Mononuclear cell (primary cell): Measurements from ENCODE around the gene ARID3A. TPM values are rescaled to one million over a fixed set of nuclear protein-coding genes. Genes with fewer than 3 reads are reported as not detected.

Experiments used
- H3K27me3 ChIP-seq: 2 replicates; pipeline ENCODE4 v1.6.0; 2011; ENCODE audit warnings: low read length, control low read depth; ENCODE audit not compliant: insufficient read depth
- H3K4me1 ChIP-seq: 2 replicates; pipeline ENCODE4 v1.5.1; 2011; ENCODE audit warnings: mild to moderate bottlenecking, low read length, control low read depth; ENCODE audit not compliant: insufficient read depth
- H3K4me3 ChIP-seq: 2 replicates; pipeline ENCODE4 v1.5.1; 2011; ENCODE audit warnings: mild to moderate bottlenecking, low read length, moderate library complexity
- H3K9me3 ChIP-seq: 2 replicates; pipeline ENCODE4 v1.5.1; 2011; ENCODE audit warnings: low read depth, mild to moderate bottlenecking, control low read depth, low read length
- total RNA-seq: library from RNA; depleted of rRNA; stranded (reverse); fragments of >200 nt; gene quantifications from one replicate; pipeline ENCODE4 v1.2.3, GENCODE V29; 2012

Gene ARID3A
- total RNA-seq, 1 donor, result 8.0 TPM

DNA sequence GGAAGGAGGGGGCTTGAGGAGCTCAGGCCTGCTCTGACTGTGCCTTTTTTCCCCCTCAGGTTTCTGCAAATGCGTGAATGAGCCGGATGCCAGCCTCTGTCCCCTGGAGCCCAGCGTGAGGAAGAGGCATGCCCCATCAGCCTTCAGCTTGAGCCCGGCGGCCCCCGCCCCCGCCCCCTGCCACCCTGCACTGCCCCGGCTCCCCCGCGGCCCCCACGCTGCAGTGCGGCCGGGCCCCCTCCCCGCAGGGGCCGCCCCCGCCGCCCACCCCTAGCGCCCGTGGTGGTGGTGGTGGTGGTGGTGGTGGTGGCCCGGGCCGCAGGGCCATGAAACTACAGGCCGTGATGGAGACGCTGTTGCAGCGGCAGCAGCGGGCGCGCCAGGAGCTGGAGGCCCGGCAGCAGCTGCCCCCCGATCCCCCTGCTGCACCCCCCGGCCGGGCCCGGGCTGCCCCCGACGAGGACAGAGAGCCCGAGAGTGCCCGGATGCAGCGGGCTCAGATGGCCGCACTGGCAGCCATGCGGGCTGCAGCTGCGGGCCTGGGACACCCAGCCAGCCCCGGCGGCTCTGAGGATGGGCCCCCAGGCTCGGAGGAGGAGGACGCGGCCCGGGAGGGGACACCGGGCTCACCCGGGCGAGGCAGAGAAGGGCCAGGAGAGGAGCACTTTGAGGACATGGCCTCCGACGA lies 3.5 kb downstream of the ARID3A start:
- H3K4me3 ChIP-seq, result no peak overlapping the region
- no peaks in the 10 kb centered on the region for H3K9me3 ChIP-seq
- H3K4me1 ChIP-seq, result peaks cover 48% of the 10 kb centered on the region
- H3K27me3 ChIP-seq, result no peaks in the 10 kb centered on the region

DNA sequence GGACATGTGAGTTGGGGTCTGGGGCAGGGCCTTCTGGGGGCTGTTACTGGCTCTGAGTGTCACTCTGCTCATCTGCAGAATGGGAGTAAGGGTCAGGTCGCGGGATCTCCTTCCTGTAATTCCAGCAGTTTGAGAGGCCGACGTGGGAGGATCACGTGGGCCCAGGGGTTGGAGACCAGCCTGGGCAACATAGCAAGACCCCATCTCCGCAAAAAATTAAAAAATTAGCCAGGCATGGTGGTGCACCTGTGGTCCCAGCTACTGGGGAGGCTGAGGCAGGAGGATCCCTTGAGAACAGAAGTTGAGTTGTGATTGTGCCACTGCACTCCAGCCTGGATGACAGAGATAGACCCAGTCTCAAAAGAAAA lies 4.0 kb downstream of the ARID3A start:
- H3K27me3 ChIP-seq, result no peaks in the 10 kb centered on the region
- no peak overlapping the region for H3K4me3 ChIP-seq
- H3K4me1 ChIP-seq, result peaks cover 48% of the 10 kb centered on the region
- no peaks in the 10 kb centered on the region for H3K9me3 ChIP-seq

DNA sequence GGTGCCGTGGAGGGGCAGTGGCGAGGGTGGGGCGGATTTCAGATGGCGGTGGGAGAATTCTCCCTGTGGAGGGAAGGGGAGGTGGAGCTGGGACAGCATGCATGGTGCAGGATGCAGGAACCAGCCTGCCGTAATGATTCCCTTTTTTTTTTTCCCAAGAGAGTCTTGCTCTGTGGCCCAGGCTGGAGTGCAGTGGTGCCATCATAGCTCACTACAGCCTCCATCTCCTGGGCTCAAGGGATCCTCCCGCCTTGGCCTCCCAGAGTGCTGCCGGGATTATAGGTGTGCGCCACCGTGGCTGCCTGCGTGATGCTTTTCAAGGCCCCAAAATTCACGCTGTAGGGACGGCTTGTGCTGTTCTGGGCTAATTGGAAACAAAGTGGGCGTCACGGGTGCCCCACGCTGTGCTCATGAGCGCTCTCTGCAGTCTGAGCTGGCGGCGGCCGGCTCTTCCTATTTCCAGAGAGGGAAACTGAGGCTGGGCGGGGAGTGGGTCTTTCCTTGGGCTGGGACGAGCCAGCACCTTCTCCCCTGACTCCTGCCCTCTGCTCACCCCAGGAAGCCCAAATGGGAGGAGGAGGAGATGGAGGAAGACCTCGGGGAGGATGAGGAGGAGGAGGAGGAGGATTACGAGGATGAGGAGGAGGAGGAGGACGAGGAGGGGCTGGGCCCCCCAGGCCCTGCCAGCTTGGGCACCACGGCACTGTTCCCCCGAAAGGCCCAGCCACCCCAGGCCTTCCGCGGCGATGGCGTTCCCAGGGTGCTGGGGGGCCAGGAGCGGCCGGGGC lies 6.2 kb downstream of the ARID3A start:
- Histone ChIP-seq H3K4me3 (no peak overlapping the region), H3K4me1 (peaks cover 52% of the 10 kb centered on the region), H3K27me3 (no peaks in the 10 kb centered on the region), H3K9me3 (no peaks in the 10 kb centered on the region)

DNA sequence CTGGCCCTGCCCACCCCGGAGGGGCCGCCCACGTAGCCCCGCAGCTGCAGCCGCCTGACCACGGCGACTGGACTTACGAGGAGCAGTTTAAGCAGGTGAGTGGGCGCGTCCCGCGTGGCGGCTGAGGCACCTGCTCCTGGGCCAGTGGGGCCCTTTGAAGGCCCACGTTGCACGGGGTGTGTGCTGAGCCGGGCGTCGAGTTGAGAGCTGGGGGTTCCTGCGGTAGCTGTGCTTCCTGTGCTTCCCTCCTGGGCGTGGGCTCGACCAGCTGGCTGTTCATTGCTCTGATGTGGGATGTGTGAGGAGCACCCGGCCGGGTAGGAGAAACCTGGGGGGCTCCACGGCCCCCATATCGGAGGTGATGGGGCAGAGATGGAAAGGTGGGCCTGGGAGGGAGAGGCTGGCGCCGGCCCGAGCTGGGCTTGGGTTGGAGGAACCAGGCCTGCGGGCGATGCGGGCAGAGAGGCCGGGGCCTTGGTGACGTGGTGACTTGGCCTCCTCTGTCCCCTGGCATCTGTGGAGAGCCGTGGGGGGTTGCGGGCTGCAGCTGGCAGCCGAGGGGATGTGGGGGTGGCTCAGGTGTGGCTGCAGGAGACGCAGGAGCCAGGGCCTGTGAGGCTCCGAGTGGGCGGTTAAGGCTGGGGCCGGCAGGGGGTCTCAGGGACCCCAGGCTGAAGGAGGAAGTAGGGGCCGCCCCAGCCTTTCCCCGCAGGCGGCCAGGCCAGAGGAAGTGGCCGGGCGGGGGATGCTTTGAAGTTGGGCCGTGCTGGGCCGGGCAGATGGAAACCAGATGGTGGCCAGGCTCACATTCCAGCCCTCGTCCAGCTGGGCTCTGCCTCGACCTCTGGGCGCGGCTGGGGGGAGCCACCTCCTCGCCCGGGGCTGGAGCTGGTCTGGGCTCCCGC lies 7.1 kb downstream of the ARID3A start:
- H3K4me1 ChIP-seq, result peaks cover 53% of the 10 kb centered on the region
- no peaks in the 10 kb centered on the region for H3K9me3 ChIP-seq
- no peaks in the 10 kb centered on the region for H3K27me3 ChIP-seq
- H3K4me3 ChIP-seq, result no peak overlapping the region

DNA sequence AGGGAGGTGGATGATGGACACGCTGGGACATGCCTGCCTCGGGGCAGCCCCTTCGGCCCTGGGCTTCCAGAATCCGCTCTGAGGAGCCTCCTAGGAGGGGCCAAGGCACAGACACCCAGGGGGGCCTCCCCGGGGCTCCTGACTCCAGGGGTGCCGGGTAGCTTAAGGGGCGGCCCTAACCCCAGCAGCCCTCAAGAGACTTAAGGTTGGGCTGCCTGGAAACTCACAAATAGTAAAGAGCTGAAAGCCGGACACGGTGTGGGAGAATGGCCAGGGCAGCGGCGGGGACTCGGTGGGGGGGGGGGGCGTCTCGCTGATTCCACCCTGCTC lies 7.7 kb downstream of the ARID3A start:
- Histone ChIP-seq H3K9me3 (no peaks in the 10 kb centered on the region), H3K4me1 (peaks cover 52% of the 10 kb centered on the region), H3K27me3 (no peaks in the 10 kb centered on the region), H3K4me3 (no peak overlapping the region)

DNA sequence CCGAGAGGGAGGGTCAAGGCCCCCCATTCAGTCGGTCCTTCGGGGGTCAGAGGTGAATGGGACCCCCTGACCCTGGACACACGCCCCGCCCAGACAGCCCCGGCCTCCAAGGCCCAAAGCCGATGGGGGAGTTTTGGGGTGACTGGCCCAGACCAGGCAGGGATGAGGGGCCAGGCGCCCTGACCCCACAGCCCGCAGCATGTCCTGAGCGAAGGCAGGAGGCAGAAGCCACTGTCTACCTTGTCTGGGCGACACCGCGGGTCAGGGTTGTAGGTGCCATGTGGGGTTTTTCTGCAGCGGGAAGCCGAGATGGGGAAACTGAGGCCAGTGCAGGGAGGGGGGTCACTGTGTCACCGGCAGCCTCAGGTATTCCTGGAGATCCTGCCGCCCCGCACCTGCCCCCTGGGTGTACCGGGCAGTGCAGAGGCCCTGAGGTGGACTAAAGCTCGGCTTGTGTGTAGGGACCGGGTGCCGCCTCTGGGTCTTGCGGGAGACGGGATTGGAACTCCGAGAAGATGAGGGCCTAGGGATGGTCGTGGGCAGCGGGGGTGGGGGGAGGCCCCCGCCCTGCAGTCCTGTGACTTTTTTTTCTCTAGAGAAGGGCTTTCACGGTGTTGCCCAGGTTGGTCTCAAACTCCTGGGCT lies 8.5 kb downstream of the ARID3A start:
- H3K4me3 ChIP-seq, result no peak overlapping the region
- H3K27me3 ChIP-seq, result no peaks in the 10 kb centered on the region
- H3K4me1 ChIP-seq, result peaks cover 51% of the 10 kb centered on the region
- no peaks in the 10 kb centered on the region for H3K9me3 ChIP-seq

DNA sequence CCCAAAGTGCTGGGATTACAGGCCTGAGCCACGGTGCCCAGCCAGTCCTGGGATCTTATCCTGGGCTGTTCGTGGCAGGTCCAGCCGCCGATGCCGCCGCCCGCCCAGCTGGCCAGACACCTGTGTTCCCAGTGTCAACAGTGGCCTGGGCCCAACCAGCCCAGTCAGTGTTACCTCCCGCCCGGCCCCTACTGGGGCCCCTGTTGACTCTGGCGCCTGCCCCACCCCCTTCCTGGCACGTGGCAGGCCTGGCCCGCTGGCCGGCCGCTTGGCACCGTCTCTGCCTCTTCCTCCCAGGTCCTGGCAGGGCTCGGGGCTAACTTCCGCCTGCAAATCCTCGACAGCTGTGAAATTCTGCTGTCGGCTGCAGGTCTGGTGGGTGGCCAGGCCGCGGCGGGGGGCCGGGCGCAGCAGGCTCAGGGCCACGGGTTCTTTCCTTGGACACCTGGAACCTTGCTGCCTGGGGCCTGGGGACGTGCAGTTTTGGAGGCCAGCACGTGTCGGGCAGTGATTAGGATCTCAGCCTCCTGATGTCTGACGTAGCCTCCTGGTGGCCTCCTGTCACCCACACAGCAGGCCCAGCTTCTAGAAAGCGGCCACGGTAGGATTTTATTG lies 9.1 kb downstream of the ARID3A start:
- H3K4me1 ChIP-seq, result peaks cover 57% of the 10 kb centered on the region
- no peaks in the 10 kb centered on the region for H3K27me3 ChIP-seq
- no peak overlapping the region for H3K4me3 ChIP-seq
- H3K9me3 ChIP-seq, result no peaks in the 10 kb centered on the region

DNA sequence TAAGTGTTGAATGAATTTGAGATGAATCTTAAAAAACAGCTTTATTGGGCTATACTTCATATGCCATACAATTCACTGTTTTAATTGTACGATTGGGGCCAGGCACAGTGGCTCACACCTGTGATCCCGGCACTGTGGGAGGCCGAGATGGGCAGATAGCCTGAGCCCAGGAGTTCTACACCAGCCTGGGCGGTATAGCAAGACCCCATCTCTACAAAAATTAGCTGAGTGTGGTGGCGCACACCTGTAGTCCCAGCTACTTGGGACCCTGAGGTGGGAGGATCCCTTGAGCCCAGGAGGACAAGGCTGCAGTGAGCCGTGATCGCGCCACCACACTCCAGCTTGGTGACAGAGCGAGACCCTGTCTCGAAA lies 10.3 kb downstream of the ARID3A start:
- Histone ChIP-seq H3K27me3 (no peaks in the 10 kb centered on the region), H3K9me3 (no peaks in the 10 kb centered on the region), H3K4me3 (no peak overlapping the region), H3K4me1 (peaks cover 69% of the 10 kb centered on the region)

DNA sequence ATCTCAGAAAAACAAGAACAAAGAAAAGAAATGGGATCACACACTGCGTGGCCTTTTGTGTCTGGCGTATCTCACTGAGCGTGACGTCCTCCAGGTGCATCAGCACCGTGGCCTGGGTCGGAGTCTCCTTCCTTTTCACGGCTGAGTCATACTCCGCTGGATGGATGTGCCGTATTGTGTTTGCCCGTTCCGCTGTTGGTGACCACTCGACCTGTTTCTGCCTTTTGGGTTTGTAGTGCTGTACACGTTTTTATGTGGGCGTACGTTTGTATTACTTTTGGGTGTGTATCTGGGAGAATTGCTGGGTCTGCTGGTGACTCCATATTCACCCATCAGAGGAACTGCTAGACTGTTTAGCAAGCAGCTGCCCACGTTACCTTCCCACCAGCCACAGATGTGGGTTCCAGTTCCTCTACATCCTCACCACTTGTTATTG lies 11.4 kb downstream of the ARID3A start:
- no peaks in the 10 kb centered on the region for H3K9me3 ChIP-seq
- H3K4me3 ChIP-seq, result no peak overlapping the region
- H3K4me1 ChIP-seq, result peaks cover 71% of the 10 kb centered on the region

DNA sequence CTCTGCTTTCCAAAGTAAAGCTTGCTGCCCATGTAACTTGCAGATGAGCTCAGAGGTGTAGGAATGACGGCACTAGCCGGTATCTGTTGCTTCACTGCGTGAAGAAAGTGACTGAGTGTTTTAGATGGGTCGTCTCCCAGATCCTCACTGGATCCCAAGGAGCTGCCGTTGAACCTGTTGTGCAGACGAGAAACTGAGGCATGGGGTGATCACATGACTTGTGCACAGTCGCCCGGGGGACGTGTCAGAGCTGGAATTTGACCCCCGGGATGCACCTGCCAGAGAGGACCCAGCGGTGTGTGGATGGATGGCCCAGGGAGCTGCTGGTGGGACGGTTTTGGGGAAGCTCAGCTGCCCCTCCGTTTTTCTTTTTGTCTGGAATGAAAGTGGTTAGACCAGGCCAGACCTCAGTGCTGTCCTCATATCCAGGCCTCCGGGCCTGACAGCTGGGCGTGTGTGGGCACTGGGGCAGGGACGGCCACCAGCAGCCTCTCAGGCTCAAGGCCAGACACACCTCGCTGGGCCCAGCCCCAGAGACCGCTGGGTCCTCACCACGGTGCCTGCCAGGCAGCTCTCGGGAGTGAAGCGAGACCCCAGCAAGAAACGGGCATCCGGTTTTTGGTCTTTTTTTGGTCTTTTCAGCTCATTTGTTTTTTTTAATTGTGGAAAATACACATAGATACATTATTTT lies 12.5 kb downstream of the ARID3A start:
- Histone ChIP-seq H3K4me1 (peaks cover 60% of the 10 kb centered on the region), H3K9me3 (no peaks in the 10 kb centered on the region), H3K27me3 (no peaks in the 10 kb centered on the region), H3K4me3 (no peak overlapping the region)

More for the DNA sequence above, 11.4 kb downstream of the ARID3A start:
- no peaks in the 10 kb centered on the region for H3K27me3 ChIP-seq

DNA sequence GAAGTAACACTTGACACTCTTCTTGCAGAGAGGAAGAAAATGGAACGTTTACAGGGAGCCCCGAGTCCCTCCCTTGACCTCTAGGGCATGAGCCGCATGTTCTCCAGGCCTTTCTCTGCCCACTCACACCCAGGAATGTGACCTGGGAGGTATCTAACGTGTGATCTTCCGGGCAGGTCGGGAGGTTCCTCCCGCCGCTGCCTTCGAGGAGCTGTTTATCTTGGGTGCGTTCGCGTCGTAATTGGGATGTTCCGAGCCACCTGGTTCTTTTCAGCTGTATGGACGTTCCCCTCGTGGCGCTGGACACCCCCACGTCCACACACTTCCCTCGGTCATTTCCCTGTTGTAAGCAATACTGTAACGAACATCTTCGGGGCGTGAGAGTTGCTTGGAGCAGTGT lies 13.6 kb downstream of the ARID3A start:
- Histone ChIP-seq H3K4me3 (no peak overlapping the region), H3K9me3 (no peaks in the 10 kb centered on the region), H3K4me1 (peaks cover 49% of the 10 kb centered on the region), H3K27me3 (no peaks in the 10 kb centered on the region)

DNA sequence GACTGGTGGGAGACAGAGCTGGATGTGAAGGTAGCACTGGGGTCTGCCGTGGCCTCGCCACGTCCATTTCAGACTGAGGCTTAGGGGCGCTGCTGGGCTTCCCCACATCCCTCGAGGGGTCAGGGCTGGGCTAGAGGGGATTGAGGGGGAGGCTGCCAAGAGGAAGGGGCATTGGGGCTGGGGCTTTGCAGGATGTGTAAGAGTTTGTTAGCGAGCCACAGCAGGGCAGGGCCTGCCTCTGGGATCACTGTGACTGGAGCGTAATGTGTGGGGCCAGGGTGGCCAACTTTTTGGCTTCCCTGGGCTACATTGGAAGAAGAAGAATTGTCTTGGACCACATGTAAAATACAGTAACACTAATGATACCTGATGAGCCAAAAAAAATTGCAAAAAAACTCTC lies 14.1 kb downstream of the ARID3A start:
- H3K4me3 ChIP-seq, result no peak overlapping the region
- H3K9me3 ChIP-seq, result no peaks in the 10 kb centered on the region
- peaks cover 44% of the 10 kb centered on the region for H3K4me1 ChIP-seq
- no peaks in the 10 kb centered on the region for H3K27me3 ChIP-seq

DNA sequence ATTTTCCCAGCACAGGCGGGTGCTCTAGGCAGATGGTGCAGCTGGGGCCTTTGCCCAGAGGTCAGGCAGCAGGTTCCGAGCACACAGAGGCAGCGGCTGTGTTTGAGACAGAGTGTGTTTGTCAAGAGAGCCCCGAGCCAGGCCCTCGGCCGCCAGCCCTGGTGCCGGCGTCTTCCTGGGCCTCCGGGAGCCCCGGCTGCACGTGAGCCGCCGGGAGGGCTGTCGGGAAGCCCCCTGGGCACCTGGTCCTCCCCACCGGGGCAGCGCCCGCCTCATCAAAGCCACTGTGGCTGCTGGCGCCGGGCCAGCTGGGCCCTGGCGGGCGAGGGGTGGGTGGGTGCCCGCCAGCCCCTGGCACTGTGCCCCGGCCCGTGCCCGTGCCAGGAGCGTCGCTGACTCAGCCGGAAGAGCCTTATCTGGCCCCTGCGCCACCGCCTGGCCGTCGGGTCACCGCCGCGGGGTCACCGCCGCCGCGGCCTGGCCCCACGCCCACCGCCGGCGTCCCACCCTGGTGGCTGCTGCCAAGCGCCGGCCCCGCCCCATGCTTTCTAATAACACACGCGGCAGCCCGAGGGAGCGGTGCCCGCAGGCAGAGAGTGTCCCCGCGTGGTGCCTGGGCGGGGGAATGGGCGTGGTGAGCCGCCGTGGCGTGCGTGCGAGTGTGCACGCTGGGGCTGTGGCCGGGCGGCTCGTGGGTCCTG lies 14.9 kb downstream of the ARID3A start:
- H3K27me3 ChIP-seq, result no peaks in the 10 kb centered on the region
- H3K9me3 ChIP-seq, result no peaks in the 10 kb centered on the region
- peak overlapping the region; percentile 12 for H3K4me3 ChIP-seq
- peaks cover 38% of the 10 kb centered on the region for H3K4me1 ChIP-seq
